Right lobe of liver (tissue), 4 donors: ENCODE measurements around the gene CDK11B.
"Not testable (repeated sequence)": the region's sequence is repeated elsewhere in the genome, so short reads cannot be mapped to it uniquely, and the experiment has no call there.

Source experiments
- CTCF ChIP-seq, 4 donors: fragments of 200-600 bp in 3 of 4; fragments of 450-650 bp in 1 of 4; IDR thresholded peaks; one replicate each; pipeline versions ENCODE4 v1.5.1 to v1.8.0; 2016 to 2022; ENCODE audit warnings: antibody characterized with exemption in 4 of 4, mild to moderate bottlenecking in 2 of 4
- POLR2A ChIP-seq: fragments of 450-650 bp; IDR thresholded peaks from one replicate; pipeline ENCODE4 v1.6.1; 2017; ENCODE audit warnings: antibody characterized with exemption, mild to moderate bottlenecking
- donor health status: DM: no; HTN: no; CAD: no.
- donor health status: DM: no; HTN: no; CAD: no.
- donor health status: DM: no; HTN: yes; CAD: no.

- TF ChIP-seq CTCF (IDR thresholded peaks at IDR 0.05); POLR2A: not testable (repeated sequence)
Observed at GRCh38 chr1:1662392-1662791, 3.6 kb upstream of the CDK11B start.
